Activated CD4-positive, alpha-beta T cell treated with anti-CD3 and anti-CD28 coated beads, Interleukin-2, amount 50 U/mL, for 48 hours (primary cell): ENCODE data around the gene DGCR8.
"Not testable (repeated sequence)": the region's sequence is repeated elsewhere in the genome, so short reads cannot be mapped to it uniquely, and the experiment has no call there.

Experiments
- DNase-seq, 2 experiments: peaks; one replicate each; pipeline ENCODE4 v3.0.0-alpha.2; 2020

The DGCR8 gene

DNA sequence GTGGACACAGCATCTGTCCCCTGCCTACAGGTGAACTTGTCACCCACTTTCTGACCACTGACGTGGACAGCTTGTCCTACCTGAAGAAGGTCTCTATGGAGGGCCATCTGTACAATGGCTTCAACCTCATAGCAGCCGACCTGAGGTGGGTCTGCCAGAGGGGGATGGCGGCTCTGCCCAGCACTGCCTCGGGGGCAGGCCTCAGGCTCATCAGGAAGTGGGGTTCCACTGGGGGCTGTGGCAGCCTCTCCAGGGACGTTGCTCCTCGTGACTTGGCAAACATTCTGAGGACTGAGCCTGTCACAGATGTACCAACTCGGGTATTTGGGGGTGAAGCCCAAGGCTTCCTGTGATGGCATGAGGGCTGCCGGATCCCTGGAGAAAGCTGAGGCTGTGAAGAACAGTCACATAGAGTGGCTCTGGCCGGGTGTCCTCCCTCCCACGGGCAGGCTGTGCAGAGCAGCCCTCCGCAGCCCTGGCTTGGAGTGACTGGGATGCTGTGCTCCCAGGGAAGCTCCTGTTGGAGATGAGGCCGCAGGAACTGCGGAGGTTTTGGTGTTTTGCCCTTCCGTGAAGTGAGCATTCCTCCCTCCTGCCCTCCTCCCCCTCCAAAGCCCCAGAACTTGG lies 26.5 kb upstream of the DGCR8 start:
- DNase-seq: no peak

DNA sequence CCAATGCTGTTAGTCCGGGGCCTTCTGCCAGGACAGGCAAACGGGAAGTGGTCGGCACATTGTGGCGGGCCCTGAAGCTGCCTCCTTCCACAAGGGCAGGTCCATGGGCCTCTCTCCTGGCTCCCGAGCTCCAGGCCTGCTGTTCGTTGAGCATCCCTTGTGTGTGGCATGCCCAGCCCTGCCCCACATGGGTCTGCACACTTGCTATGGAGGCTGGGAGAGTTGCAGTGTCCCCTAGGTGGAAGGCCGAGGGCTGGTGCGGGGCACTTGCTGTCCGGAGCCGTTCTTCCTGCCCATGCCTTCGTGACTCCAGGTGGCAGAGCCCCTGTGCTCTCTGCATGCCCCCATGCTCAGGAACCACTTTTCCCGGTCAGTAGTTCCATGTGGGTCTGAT lies 26.0 kb upstream of the DGCR8 start:
- no peak for DNase-seq

DNA sequence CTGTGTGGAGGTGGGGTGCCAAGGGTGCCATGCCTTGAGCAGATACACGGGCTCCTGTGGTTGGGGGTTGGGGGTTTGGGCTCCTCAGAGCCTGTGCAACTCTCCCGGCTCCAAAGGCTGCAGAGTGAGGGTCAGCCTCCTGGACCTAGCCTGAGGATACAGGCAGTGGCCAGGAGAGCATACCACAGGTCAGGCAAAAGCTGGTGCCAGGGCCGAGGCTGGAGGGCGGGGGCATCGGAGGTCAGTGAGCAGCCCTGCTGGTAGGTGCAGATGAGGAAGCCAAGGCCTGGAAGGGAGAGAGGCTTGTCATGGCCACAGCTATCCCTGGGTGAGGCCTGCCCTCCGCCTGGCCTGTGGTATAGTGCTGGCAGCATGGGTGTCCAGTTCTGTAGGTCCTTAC lies 25.6 kb upstream of the DGCR8 start:
- no peak for DNase-seq

- no peak for DNase-seq
Observed at GRCh38 chr22:20055144-20055543, 24.9 kb upstream of the DGCR8 start.

GRCh38 chr22:20055654-20056053 lies 24.4 kb upstream of the DGCR8 start:
- DNase-seq: no peak

- no peak for DNase-seq
Observed at GRCh38 chr22:20056161-20056560, 23.9 kb upstream of the DGCR8 start.

DNA sequence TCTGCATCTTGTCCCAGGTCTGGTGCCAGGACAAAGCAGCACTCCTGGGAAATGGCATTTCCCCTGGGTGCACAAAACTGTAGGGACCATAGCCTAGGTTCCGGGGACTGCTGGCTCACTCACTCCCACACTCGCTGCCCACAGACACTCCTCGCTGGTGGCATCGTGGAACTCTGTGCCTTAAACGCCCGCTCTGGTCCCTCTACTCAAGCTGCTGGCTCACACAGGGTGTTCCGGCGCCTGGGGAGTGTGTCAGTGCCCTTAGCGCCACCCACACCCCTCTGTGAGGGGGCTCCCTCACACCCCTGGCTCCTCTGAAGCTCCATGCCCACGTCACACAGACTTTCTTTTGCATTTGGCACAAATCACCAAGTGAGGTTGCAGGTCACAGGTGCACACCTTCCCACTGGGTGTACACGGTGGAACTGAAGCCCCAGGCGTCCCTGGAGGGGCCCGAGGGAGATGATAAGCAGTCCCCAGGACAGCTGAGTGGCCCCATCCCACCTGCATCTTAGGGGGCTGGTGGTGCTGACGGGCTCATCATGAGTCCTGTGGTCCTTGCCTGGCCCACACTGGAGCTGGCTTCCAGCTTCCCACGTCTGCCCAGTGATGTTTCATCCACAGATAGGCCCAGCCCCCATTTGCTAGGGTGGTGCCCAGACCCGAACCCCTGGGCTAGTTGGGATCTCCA lies 23.2 kb upstream of the DGCR8 start:
- DNase-seq: no peak

- no peak for DNase-seq
Observed at GRCh38 chr22:20057596-20058268, 22.3 kb upstream of the DGCR8 start.

- no peak for DNase-seq
Observed at GRCh38 chr22:20058989-20059770, 20.9 kb upstream of the DGCR8 start.

DNA sequence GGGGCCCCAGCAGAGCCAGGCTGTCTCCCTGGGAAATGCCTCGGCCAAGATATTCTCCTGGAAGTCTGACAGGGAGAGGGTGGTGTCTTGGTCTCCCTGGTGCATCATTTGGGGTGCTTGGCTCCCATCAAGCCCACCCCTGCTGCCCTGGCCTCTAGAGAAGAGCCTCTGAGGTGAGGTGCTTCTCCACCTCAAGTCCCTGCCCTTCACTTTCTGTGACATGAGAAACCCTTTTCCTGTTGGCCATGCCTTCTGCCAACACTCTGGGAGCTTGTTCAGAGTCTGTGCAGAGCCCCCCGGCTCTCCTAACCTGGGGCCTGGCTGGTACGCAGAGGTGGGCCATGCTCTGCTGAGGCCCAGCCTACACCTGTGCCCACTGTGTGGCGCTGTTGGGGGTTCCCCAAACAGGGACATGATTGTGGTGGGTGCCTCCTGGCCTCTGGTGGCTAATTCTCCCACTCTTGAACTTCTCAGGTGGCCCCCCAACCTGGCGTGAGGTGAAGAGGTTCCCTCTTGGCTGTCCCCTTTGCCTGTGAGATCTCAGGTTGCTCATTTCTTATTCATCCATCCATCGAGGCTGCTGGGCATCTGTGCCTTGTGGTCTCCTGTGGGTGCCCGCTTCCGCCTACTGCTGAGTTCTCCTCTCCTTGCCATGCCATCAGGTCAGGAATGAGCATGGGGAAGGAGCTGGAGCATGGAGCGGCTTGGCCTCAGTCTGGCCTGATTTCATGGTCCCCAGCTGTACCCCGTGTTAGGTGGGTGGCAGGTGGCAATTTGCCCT lies 19.2 kb upstream of the DGCR8 start:
- DNase-seq: no peak

DNA sequence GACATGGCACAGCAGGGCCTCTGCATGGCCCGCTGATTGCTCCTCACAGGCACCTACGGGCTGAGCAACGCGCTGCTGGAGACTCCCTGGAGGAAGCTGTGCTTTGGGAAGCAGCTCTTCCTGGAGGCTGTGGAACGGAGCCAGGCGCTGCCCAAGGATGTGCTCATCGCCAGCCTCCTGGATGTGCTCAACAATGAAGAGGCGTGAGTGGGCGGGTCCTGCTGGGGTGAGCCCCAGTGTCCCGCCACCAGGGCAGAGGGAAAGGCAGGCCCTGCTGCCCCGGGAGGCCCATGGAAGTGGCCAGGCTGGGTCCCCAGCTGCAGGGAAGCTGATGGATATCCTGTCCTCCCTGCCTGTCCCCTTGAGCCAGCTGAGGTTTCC lies 18.6 kb upstream of the DGCR8 start:
- DNase-seq: no peak

DNA sequence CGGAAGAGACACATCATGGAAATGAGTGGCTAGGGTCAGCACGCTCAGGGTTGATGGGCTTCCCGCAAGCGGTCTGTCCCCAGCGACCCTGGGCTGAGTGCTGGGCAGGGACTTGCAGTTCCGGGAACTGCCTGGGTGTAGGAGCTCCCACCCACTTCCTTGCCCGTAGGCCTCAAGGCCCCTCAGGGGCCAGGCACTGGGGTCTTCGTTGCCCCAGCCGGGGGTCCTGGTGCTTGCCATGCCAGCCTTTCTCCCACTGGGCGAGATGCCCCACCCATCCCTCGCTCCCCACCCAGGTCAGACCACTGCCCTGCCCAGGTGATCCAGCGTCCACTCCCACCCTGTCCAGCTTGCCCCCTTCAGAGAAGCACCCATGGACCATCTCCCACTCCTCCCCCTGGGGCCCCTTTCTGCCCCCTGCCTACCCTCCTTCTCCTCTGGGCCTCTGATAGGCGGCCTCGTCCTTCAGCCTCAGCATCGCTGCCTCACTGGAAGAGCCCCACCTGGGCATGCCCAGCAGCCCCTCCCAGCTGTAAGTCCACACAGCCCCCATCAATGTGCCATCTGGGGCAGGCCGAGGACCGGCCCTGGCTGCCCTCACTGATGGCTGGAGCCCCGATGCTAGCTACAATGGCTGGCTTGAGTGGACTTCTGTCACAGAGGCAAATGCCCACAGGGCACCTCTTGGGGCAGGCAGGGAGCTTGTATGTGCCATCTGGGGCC lies 17.8 kb upstream of the DGCR8 start:
- DNase-seq: no peak

DNA sequence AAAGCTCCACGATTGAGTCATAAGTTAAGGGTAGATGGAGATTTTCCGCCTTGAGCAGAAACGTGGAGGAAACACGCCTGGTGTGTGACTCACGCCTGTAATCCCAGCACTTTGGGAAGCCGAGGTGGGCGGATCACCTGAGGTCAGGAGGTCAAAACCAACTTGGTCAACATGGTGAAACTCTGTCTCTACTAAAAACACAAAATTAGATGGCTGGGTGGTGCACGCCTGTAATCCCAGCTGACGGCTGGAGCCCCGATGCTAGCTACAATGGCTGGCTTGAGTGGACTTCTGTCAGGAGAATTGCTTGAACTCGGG lies 17.3 kb upstream of the DGCR8 start:
- no peak for DNase-seq

DNA sequence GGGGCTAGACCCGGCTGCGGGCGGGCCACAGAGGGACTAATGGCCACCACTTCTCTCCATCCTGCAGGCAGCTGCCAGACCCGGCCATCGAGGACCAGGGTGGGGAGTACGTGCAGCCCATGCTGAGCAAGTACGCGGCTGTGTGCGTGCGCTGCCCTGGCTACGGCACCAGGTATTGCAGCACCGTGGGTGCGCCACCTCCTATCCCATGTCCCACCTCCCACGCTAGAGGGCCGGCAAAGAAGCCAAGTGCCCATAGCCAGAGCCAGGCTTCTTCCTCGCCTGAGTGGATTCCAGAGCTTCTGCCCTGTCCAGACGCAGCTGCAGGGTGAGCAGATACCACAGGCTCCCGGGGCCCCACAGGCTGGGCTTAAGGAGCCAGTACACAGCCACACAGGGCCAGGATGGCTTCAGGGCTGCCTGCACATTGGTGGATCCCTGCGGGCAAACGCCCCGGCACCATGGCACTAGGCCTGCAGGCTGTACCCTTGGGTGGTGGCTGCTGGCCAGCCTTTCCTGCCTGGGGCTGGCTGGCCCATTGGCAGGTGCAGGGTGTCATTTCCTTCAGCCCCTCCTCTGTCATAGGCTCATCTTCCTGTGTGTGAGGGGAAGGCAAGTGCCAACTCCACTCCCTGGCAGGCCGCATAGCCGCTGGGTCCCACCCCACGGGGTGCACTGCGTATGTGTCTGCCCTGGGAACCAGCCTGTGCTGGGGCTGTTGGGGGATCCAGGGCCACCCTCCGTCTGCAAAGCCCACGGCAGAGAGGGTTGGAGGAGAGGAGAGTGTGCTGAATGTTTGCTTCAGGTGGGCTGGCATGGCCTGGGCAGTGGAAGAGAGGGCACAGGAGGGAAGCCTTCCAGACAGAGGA lies 16.5 kb upstream of the DGCR8 start:
- DNase-seq: no peak

GRCh38 chr22:20064140-20064480 lies 15.9 kb upstream of the DGCR8 start:
- DNase-seq: no peak

DNA sequence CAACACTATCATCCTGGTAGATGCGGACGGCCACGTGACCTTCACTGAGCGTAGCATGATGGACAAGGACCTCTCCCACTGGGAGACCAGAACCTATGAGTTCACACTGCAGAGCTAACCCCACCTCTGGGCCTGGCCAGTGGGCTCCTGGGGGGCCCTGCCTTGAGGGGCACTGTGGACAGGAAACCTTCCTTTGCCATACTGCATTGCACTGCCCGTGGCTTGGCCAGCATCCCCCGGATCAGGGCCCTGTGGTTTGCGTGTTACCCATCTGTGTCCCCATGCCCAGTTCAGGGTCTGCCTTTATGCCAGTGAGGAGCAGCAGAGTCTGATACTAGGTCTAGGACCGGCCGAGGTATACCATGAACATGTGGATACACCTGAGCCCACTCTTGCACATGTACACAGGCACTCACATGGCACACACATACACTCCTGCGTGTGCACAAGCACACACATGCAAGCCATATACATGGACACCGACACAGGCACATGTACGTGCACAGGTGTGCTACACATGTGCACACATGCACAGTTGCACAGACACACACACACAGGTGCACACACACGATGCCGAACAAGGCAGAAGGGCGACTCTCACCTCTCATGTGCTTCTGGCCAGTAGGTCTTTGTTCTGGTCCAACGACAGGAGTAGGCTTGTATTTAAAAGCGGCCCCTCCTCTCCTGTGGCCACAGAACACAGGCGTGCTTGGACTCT lies 15.3 kb upstream of the DGCR8 start:
- no peak for DNase-seq

DNA sequence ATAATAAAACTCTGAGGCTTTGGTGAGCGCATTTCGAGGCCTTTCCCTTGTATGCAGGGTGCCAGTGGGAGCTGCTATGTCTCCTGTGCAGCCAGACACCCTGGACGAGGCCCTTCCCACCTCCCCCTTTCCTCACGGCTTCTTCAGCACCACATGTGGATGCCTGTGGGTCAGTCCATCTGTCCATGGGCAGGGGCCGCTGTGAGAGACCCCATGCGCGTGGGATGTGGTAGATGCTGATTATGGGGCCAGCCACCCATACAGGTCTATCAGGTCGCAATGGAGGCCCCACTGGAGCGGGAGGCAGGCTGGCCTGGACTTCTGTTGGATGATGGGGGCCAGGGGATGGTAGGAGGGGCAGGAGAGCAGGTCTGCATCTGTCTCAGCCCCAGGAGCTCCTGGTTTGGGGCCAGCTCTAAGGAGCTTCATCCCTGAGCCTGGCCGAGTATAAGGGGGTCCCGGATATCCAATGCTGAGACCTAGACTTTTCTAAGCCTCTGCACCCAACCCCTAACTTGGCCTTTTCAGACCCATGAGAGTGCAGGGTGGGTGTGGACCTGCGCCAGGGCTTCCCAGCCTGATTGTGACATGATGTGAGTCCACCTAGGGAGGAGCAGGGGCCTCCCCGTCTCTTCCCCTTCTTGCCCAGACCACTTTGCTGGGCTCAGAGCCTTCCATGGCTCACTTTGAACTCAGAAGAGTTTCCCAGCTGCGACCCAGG lies 14.0 kb upstream of the DGCR8 start:
- no peak for DNase-seq

DNA sequence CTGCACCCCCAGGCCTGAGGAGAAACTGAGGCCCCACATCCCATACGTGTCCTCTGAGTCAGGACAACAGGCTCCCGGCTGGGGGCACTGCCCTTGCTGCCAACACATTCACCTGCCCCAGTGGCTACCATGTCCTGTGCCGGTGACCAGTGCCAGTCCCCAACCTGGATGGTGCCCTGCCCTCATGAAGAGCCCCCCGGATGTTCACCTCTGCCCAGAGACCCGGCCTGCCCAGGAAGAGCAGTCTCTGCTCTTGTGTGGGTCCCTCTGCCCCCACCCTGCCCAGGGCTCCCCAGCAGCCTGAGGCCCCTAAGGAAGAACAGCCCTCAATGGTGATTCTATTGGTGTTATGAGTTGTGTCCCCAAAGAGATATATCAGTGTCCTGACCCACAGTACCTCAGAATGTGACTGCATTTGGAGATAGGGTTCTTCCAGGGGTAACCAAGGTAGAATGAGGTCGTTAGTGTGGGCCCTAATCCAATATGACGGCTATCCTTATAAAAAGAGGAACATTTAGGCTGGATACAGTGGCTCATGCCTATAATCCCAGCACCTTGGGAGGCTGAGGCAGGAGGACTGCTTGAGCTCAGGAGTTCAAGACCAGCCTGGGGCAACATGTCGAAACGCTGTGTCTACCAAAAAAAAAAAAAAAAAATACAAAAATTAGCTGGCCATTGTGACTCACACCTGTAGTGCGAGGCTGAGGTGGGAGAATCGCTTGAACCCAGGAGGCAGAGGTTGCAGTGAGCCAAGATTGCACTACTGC lies 13.2 kb upstream of the DGCR8 start:
- DNase-seq: no peak

- DNase-seq: not testable (repeated sequence)
Observed at GRCh38 chr22:20067384-20067682, 12.7 kb upstream of the DGCR8 start.
